GM23248 (cell line): ENCODE data around the gene SFMBT2.

ENCODE experiments used
- EZH2 ChIP-seq: fragments of 200-600 bp; sonication (generic); IDR thresholded peaks from 2 replicates; pipeline ENCODE4 v1.6.1; 2018; ENCODE audit warnings: antibody characterized with exemption, mild to moderate bottlenecking; ENCODE audit not compliant: insufficient read depth, poor library complexity, severe bottlenecking
- EZH2phosphoT487 ChIP-seq: fragments of 200-600 bp; sonication (generic); IDR thresholded peaks from 2 replicates; pipeline ENCODE4 v1.6.1; 2018; ENCODE audit warnings: antibody characterized with exemption, moderate library complexity, mild to moderate bottlenecking, low read depth; ENCODE audit not compliant: insufficient read depth

- TF ChIP-seq EZH2phosphoT487 (no peak), EZH2 (no peak)
These were observed 239.0 kb downstream of the SFMBT2 start for GRCh38 chr10:7171825-7172224.
